Glutamatergic neuron (in vitro differentiated cells): ENCODE data around the gene AMT. TPM values are rescaled to one million over a fixed set of nuclear protein-coding genes. Genes with fewer than 3 reads are reported as not detected.

Source experiments
- DNase-seq: peaks from one replicate; pipeline ENCODE4 v3.0.0; 2022
- H3K27ac Mint-ChIP-seq: one replicate; pipeline ENCODE4 v1.8.0; 2020; ENCODE audit warnings: mild to moderate bottlenecking, mixed read lengths, inconsistent platforms; ENCODE audit not compliant: unreplicated experiment
- H3K27me3 Mint-ChIP-seq: one replicate; pipeline ENCODE4 v1.8.0; 2020; ENCODE audit warnings: mild to moderate bottlenecking, moderate library complexity, mixed read lengths, inconsistent platforms; ENCODE audit not compliant: unreplicated experiment
- H3K36me3 Mint-ChIP-seq: one replicate; pipeline ENCODE4 v1.8.0; 2020; ENCODE audit warnings: mild to moderate bottlenecking, mixed read lengths, inconsistent platforms; ENCODE audit not compliant: unreplicated experiment
- H3K4me1 Mint-ChIP-seq: one replicate; pipeline ENCODE4 v1.8.0; 2020; ENCODE audit warnings: mild to moderate bottlenecking, low read depth, mixed read lengths, inconsistent platforms; ENCODE audit not compliant: unreplicated experiment
- H3K4me3 Mint-ChIP-seq: one replicate; pipeline ENCODE4 v1.8.0; 2020; ENCODE audit warnings: mild to moderate bottlenecking, mixed read lengths, inconsistent platforms; ENCODE audit not compliant: unreplicated experiment
- H3K9me3 Mint-ChIP-seq: one replicate; pipeline ENCODE4 v1.8.0; 2020; ENCODE audit warnings: mild to moderate bottlenecking, moderate library complexity, mixed read lengths, inconsistent platforms; ENCODE audit not compliant: unreplicated experiment
- CTCF ChIP-seq: fragments of 200-600 bp; sonication (generic); IDR thresholded peaks from one replicate; pipeline ENCODE4 v1.5.0; 2021; ENCODE audit not compliant: partially characterized antibody, unreplicated experiment
- total RNA-seq: library from RNA; stranded (reverse); fragmentation: NEBNext Ultra II Directional; extraction: Animal tissue kit (Norgen Biotek cat#: 25700); gene quantifications from one replicate; pipeline ENCODE4 v1.2.1, GENCODE V29; 2021; ENCODE audit not compliant: unreplicated experiment

AMT gene
- total RNA-seq, 1 donor from 2014 or later: 12.4 TPM

GRCh38 chr3:49378249-49378895, 43.9 kb downstream of the AMT start:
- H3K36me3 Mint-ChIP-seq: no peaks in the 10 kb centered on the region
- DNase-seq: no peak
- no peak overlapping the region for H3K27ac Mint-ChIP-seq
- no peaks in the 10 kb centered on the region for H3K4me1 Mint-ChIP-seq
- peaks cover 2% of the 10 kb centered on the region for H3K9me3 Mint-ChIP-seq
- peaks cover 2% of the 10 kb centered on the region for H3K27me3 Mint-ChIP-seq
- TF ChIP-seq CTCF: no peak
- no peak overlapping the region for H3K4me3 Mint-ChIP-seq

GRCh38 chr3:49377483-49377882, 44.8 kb downstream of the AMT start:
- Mint-ChIP-seq H3K27me3 (peaks cover 4% of the 10 kb centered on the region), H3K4me3 (no peak overlapping the region), H3K27ac (no peak overlapping the region), H3K36me3 (no peaks in the 10 kb centered on the region), H3K9me3 (peaks cover 2% of the 10 kb centered on the region), H3K4me1 (no peaks in the 10 kb centered on the region)
- no peak for TF ChIP-seq CTCF
- DNase-seq: no peak

GRCh38 chr3:49371946-49372345, 50.3 kb downstream of the AMT start:
- H3K9me3 Mint-ChIP-seq: no peaks in the 10 kb centered on the region
- no peak for TF ChIP-seq CTCF
- no peaks in the 10 kb centered on the region for H3K4me1 Mint-ChIP-seq
- no peaks in the 10 kb centered on the region for H3K36me3 Mint-ChIP-seq
- DNase-seq: no peak
- no peak overlapping the region for H3K27ac Mint-ChIP-seq
- H3K27me3 Mint-ChIP-seq: peaks cover 7% of the 10 kb centered on the region
- H3K4me3 Mint-ChIP-seq: no peak overlapping the region

GRCh38 chr3:49370585-49371290, 51.5 kb downstream of the AMT start:
- peak overlapping the region; percentile 28 for H3K27ac Mint-ChIP-seq
- peaks cover 10% of the 10 kb centered on the region for H3K27me3 Mint-ChIP-seq
- H3K9me3 Mint-ChIP-seq: no peaks in the 10 kb centered on the region
- TF ChIP-seq CTCF: no peak
- no peak for DNase-seq
- H3K4me3 Mint-ChIP-seq: no peak overlapping the region
- no peaks in the 10 kb centered on the region for H3K36me3 Mint-ChIP-seq
- H3K4me1 Mint-ChIP-seq: no peaks in the 10 kb centered on the region

Other genes starting within 250 kb of the AMT start
- 7.5 TPM for gene C3orf62, start 145.2 kb downstream of the AMT start, total RNA-seq
- gene USP4, start 82.4 kb downstream of the AMT start, total RNA-seq: 70.0 TPM
- gene GPX1, start 64.1 kb downstream of the AMT start, total RNA-seq: 239 TPM
- 262 TPM for gene RHOA, start 10.5 kb downstream of the AMT start, total RNA-seq
- gene TCTA, start 10.1 kb downstream of the AMT start, total RNA-seq: 27.7 TPM
- gene NICN1, start 6.9 kb upstream of the AMT start, total RNA-seq: 38.7 TPM
- 46.8 TPM for gene DAG1, start 47.8 kb upstream of the AMT start, total RNA-seq
- gene BSN, start 132.0 kb upstream of the AMT start, total RNA-seq: 46.9 TPM